Medulla oblongata (tissue), 1 donor: ENCODE data around the gene UBE2E2.

Experiments
- DNase-seq: peaks from one replicate; pipeline ENCODE4 v3.0.0-alpha.2; 2015; ENCODE audit errors: extremely low spot score

UBE2E2 gene

DNA sequence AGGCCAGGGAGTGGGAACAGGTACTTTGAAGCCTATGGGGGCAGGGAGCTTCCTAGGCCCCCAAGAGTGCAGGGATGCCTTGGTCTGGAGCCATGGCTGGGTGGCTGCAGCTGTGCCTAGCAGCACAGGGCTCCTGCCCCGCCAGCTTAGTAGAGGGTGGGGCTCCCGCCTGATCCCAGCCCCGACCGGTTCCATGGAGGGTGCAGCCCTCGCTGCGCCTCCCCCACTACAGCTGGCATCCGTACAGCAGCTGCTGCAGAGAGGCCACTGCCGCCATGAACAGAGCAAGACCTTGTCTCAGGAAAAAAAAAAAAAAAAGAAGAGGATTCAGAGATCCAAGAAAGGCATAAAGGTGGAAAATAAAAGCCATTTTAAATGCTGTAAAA is 277.2 kb downstream of the UBE2E2 start:
- peak; percentile 88 for DNase-seq

DNA sequence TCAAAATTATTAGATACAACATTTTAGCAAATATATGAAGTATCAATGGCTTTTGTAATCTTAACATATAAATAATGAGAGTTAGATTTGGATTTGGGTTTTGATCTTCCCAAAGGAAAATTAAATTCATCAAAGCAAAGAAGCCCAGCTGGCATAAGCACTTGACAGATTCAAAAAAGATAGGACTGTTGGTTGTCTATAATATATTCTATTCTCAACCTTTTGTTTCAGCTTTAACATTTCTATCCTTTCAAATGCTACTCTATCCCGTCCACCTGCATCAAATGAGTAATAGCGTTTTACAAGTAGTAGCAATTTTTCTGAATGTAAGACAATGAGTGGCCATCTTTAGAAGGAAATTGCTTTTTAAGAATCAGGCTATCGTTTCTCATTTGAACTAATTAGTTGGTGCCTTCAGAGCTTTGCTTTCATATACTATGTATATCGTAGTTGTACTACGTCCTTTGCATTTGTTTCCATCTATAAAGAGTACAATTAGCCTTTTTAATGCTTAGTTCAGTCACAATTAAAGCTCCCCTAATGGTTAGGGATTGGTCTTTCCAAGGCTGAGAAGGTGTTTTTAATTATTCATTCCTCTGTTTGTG is 278.0 kb downstream of the UBE2E2 start:
- DNase-seq = peak; percentile 37

DNA sequence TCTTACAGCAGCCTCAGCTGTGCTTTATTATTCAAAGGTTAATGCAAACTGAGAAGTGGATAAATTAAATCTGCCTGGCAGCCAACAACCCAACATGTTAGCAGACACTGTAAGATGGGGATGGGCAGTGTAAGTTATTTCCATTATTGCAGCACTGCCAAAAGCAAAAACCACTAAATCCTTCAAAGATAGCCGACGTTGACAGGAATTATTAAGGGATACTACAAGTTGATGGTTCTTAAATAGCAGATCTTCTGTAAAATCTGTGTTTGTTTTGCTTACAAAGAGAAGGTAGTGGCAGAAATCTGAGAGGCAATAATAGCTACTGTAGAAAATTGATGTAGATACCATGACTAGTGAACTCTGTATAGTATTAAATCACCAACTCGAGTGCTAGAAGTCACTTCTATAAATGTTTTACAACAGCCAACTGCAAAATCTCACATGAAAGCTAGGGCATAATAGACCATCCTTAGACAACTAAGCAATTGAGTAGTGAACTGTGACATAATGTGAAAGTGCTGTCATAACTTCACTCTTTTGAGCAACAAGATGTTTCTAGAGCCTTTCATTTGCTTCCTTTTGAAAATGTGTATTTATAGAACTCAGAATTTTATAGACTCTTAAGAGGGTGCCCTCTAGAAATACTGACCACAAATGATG is 278.6 kb downstream of the UBE2E2 start:
- peak; percentile 22 for DNase-seq

DNA sequence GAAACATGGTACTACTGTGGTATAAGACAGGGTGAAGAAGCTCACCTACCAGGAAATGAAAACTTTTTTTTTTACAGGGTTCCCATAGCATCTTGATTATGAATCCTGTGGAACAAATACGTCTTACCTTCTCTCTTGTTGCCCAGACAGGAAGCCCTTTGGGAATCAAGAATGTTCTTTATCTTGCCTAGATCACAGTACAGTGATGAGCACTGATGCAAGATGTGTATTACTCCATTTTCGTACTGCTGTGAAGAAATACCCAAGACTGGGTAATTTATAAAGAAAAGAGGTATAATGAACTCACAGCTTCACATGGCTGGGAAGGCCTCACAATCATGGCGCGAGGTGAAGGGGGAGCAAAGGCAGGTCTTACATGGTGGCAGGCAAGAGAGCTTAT is 281.3 kb downstream of the UBE2E2 start:
- DNase-seq = no peak

DNA sequence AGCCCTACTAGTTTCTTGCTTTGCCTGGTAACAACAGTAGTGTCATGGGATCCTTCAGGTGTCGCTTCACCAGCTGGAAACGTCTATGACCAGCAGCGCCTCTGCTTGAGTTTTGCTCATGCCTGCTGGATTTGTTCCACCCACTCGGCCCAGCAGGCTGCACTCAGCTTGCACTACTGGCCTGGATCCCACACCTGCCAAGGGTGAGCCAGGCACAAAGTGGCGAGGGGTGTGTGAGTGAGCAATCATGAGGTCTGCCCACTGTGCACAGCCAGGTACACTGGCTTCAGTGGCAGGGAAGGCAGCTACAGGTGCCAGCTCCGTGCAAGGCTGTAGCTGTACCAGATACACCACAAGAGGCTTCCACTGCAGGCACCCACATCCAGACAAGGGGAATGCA is 282.8 kb downstream of the UBE2E2 start:
- no peak for DNase-seq

DNA sequence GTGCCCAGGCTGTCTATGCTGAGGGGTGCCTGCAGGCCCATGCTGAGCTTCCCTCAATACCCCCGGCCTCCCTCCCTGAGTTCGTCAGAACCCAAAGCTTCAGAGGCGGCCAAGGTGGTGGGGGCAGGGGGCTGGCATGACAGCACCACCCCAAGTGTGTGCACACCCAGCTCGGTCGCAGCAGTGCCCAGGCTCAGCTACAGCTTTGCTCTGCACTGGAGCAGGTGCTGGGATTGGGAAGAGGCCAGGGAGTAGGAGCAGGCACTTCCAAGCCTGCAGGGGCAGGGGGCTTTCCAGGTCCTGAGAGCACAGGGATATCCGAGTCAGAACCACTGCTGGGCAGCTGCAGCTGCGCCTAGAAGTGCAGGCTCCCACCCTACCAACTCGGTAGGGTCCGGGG is 283.9 kb downstream of the UBE2E2 start:
- no peak for DNase-seq

DNA sequence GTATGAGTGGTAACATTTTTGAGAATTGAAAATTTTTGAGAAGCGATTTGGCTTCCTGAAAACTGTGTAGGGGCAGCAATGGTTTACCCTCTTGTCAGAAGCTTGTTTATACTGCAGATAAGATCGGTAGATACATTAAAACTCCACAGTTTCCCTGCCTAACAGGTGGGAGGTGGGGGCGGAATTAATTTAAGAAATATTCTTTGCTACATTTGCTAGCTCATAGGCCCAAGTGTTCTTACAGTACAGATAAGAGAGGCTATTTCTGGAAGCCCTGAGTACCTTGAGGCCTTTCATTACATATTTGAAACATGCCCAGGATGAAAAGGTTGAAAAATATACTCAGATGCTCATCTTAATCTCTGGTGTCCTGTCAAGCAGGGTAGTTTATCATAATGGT is 285.5 kb downstream of the UBE2E2 start:
- DNase-seq = no peak

DNA sequence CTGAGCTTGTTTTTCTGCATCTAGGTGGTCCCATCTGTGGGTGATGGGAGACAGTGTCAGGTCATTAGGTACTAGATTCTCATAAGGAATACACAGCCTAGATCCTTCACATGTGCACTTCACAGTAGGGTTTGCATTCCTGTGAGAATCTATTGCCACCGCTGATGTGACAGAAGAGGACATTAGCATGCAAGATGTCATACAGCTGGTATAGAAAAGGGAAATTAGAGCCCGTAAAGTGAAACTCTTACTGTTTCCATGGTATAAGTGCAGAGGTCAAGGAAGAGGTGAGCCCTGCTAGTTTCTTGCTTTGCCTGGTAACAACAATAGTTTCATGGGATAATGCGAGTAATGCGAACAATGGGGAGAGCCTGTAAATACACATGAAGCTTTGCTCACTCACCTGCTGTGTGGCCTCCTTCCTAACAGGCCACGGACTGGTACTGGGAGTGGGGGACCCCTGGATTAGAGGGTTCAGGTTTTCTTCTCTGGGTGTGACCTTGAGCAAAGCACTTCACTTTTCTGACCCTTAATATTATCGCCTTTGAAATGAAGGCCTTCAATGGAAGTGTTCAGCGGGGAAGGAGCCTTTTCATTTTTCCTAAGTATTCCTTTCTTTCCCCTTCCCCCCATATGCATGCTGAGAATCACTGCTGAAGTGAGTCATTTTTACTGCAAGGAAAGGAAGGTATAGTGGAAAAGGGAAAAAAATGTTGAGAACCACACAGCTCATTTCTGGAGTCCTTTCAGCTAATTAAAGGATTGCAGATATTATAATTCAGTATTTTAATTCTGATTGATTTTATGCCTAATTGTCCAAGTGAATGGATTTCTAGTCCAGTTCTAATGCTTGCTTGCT is 286.4 kb downstream of the UBE2E2 start:
- no peak for DNase-seq

DNA sequence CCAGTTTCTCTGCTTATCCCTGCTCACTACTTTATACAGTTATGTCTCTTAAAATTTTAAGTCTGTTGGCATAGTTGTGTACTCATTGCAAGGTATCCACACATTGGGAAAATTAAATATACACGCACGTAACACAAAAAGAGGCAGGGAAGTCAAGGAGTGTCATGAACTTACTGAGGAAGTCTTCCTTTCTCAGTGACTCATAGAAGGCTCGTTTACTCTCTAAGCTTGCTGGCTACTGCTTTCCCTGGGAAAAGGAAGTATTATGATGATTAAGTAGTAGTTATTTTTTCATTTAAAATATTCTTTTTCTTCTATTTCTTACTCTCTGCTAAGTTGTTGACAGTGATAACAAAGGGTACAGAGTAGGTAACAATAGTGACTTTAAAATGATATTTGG is 287.3 kb downstream of the UBE2E2 start:
- no peak for DNase-seq

DNA sequence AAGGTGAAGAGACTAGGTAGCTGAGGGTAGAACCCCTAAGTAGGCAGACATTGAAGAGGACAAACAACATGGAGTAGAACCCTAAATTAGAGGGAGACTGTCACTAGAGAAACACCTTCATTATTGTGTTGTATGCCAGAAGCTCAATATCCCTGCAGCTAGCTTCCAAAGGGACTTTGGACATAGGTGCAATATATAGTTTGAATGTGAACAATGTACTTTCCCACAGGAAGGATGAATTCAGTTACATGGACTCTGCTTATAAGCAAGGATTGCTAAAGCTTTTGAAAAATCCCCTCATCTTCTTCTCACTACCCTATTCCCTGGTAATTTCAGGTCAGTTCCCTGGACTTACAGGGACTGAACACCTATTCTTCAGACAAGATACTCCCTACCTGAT is 288.9 kb downstream of the UBE2E2 start:
- DNase-seq = no peak

DNA sequence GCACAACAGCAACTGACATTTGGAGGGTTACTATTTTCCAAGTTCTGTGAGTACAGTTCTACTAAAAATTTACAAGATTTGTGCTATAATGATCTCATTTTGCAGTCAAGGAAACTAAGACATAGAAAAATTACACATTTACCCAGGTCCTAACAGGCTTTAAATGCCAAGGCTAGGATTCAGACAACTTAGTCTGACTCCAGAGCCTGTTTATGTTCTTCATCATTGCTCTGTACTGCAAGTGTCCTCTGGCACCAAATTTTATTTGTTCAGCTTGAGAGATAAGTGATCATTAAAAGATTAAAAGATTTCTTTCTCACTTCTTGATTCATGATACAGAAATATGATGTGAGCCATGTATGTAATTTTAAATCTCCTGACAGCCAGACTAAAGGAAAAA is 290.8 kb downstream of the UBE2E2 start:
- no peak for DNase-seq

DNA sequence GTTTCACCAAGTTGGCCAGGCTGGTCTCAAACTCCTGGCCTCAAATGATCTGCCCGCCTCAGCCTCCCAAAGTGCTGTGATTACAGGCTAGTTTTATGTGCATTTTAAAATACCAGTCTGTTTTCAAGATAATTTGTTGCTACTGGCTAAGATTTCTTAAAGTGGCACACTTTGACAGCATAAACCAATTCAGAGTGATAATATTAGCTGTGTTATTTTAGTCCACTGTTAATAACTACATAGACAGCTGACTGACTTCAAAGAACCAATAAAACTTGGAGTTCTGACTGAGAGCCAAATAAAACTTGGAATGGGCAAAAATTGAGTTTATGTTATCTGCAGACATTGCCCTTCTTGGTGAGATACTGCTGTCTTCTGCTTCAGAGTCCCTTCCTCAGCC is 291.8 kb downstream of the UBE2E2 start:
- DNase-seq = no peak

DNA sequence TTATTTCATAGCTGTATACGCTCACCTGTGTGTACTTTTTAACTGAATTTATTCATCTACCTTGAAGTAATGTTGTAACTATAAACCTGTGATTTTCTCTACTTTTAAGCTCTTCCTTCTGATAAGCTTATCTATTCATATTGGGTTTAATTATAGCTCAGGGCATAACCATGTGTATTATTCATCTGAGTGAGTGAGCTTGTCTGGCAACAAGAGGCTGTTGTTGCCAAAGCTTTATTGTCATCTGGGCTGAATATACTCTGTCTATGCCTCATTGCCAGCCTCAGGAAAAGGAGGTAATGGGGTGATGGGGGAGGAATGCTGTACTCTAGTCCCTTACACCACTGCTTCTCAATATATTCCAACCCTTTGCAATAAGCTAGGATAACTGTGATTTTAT is 292.4 kb downstream of the UBE2E2 start:
- DNase-seq = no peak

DNA sequence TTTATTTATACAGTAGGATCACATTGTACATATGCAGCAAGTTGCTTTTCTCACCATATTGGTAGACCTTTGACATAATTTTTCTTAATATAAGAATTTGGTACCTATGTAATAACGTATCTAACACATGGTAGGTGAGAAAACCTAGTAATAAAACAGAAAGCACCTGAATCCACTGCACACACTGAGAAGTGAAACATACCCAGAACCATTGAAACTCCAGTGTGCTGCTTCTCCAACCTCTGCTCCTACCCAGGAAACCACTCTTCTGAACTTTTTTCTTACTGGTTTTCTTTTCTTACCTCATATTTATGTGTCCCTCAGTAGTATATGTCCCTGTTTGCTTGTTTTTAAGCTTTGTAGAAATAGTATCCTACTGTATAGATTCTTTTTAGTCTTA is 293.0 kb downstream of the UBE2E2 start:
- no peak for DNase-seq

DNA sequence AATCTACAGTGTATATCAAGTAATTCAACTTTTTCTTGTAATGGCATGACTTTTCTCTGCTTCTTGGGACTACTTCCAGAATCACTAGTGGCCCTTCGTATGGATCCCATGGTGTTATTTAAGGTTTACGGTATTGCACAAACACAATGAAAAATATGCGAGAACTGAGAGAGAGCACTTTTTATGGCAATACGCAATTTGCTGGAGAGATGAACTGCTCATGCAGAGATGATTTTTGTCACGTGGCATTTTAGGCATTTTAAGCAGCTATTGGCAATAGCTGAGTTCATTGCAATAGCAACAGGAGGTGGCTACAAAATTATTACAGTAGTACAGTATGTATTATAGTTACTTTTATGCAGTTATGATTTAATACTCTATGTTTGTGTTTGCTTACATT is 294.0 kb downstream of the UBE2E2 start:
- no peak for DNase-seq

DNA sequence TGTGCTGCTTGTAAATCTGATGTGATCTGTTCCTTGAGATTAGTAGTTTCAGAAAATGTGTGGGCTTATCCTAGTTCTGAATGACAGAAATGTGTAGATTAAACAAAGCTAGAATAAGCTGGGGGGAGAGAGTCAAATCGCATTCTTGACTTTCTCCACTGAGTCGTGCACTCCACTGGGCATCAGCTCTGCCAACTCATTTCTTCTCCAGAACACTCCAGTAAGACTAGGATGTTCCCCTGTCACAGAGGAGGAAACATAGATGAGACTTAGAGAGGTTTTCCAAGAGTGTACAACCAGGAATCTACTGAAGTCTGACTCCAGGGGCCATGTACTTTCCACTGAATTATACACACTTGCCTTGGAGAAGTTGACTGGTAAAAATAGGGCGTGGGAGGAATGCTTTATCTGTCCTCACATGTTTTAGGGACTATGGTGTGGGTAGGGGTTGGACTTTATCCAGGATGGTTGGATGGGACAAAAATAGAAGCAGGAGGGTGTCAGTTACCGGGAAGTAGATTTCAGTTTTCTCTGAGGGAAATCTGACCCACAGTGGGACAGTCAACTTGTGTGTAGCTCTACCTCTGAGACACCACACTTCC is 298.2 kb downstream of the UBE2E2 start:
- DNase-seq = no peak

DNA sequence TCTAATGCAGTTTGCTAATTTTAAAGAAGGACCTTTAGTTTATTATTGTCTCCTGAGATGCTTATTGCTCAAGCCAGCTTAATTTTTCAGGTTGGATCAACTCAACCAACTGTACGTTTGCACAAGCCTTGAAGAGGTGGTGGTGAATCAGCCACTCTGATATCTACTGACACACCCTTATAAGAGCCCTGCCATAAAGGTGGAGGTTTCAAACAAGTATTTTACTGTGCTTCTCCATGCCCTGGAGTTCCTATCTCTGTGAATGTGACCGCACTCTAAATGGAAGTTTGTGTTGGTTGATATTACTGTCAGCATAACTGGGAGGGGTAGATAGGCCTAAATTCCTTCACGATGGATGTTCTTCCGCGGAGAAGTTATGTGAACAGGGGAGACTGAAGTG is 305.3 kb downstream of the UBE2E2 start:
- DNase-seq = no peak

DNA sequence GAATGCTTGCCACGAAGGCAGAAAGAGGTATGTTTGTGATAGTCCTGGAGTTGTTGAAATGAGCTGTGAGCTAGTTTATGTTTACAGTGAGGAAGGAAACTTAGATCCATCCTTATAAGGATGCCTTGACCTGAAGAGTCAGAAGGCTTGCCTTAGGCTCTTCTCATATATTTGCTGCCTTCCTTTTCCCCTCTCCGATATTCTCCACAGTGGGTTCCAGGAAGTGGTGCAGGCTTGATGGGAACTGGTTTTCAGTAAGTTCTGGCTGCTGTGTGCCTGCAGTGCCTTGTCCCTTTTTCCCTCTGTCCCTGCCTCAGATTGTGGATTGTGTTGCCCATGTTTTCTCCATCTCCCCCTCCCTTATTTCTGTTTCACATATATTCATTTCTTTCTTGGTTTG is 315.3 kb downstream of the UBE2E2 start:
- no peak for DNase-seq

DNA sequence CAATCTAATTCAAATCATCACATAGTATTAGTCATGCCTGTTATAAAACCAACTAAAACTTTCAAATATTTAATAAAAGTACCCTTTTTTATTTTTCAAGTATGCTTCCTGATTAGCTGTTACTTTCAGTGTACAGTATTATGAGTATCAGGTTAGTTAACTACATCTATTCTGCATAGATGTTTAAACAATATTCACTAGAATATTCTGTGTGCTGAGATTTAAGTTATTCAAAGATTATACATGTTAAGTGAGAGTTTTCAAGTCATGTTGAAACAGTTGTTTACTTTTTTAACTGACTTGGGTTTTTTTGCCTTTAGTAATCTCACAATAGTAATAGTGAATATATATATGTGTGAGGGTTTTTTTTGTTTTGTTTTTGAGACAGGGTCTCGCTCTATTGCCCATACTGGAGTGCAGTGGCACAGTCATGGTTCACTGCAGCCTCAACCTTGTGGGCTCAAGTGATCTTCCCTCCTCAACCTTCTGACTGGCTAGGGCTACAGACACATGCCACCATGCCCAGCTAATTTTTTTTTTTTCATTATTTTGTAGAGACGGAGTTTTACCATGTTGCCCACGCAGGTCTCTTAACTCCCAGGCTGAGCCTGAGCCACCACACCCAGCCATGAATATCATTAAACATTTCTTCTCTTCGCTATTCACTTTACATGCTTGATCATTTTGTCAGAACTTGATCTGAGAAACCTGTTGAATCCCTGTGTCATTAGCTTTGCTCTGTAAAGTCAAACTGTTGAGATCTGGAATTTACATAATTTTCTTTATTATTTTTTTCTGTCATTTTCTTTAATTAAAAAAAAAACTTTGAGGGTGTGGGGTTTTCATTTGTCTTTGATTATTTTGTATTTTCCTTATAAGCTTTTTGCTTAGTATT is 316.4 kb downstream of the UBE2E2 start:
- DNase-seq = no peak

DNA sequence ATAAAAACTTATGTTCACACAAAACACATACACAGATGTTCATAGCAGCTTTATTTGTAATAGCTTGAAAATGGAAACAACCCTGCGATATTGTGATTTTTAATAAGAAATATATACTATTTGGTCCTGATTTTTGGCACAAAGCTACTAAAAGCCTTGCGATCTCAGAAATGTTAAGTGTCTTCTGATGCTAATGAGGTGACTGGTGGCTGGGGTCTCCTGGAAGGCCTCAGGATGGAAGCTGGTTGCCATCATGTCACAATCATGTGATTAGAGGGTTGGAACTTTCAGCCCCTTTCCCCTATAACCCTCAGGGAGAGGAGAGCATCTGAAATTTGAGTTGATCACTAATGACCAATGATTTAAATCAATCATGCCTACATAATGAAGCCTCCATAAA is 324.2 kb downstream of the UBE2E2 start:
- no peak for DNase-seq

DNA sequence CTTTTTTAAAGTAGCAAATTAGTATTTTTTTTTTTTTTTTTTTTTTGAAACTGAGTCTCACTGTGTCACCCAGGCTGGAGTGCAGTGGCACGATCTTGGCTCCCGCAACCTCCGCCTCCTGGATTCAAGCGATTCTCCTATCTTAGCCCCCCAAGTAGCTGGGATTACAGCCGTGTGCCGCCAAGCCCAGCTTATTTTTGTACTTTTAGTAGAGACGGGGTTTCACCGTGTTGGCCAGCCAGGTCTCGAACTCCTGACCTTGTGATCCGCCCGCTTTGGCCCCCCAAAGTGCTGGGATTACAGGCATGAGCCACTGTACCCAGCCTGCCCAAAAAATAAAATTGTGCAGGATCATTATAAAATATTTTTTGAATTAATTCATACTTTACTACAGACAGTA is 330.5 kb downstream of the UBE2E2 start:
- no peak for DNase-seq

DNA sequence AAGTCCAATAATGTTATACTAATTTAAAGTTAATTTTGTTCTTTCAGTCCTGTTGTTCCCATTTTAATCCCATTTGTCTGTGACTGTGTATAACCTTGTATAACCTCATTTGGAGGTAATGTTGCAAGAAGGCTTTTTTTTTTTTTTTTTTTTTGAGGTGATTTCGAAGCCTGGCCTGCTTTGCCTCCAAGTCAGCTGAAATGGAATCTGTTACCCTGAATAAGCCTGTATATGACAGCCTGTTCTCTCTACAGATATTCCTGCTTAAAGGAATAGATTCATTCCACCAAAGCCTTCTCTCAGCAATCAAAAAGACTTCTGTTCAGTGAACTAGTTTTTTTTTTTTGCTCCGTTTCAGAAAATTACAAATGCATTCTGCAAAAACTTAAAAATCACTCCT is 330.9 kb downstream of the UBE2E2 start:
- DNase-seq = no peak
